Caco-2 (cell line): ENCODE data around the gene BICDL2. TPM values are rescaled to one million over a fixed set of nuclear protein-coding genes. Genes with fewer than 3 reads are reported as not detected.
"Not testable (repeated sequence)": the region's sequence is repeated elsewhere in the genome, so short reads cannot be mapped to it uniquely, and the experiment has no call there.

Source experiments
- BruUV-seq: library from RNA; stranded (reverse); fragments of 400-500 nt; replicated peaks from 2 replicates; lab custom pipeline; 2021; lab: Mats Ljungman, UMichigan
- CTCF ChIA-PET: fragments of 300-600 bp; sonication (Branson Sonifier 250); formaldehyde crosslinking; loops from one replicate; lab custom pipeline; 2022; ENCODE audit warnings: antibody characterized with exemption; lab: Charles Lee
- POLR2A ChIA-PET: fragments of 300-600 bp; sonication (Branson Sonifier 250); formaldehyde crosslinking; loops from one replicate; lab custom pipeline; 2022; ENCODE audit warnings: antibody characterized with exemption; lab: Charles Lee
- DNase-seq, 2 experiments: peaks; one replicate each; pipeline versions ENCODE4 v3.0.0 to v3.0.0-alpha.2; 2020 to 2022
- H3K27me3 ChIP-seq: replicated peaks from 2 replicates; pipeline ENCODE4 v1.6.0; 2011; ENCODE audit warnings: low read length; ENCODE audit not compliant: control insufficient read depth, insufficient read depth
- H3K36me3 ChIP-seq: 2 replicates; pipeline ENCODE4 v1.5.1; 2011; ENCODE audit warnings: low read length; ENCODE audit not compliant: control insufficient read depth, insufficient read depth
- H3K4me1 ChIP-seq: fragments of 250-450 bp; sonication (Bioruptor Pico); 2 replicates; pipeline ENCODE4 v1.5.1; 2020; ENCODE audit warnings: mild to moderate bottlenecking
- H3K4me3 ChIP-seq: 2 replicates; pipeline ENCODE4 v1.5.1; 2011; ENCODE audit warnings: low read depth, mild to moderate bottlenecking, control low read depth, low read length
- H3K9me3 ChIP-seq: fragments of 250-450 bp; sonication (Bioruptor Pico); 2 replicates; pipeline ENCODE4 v1.5.1; 2020; ENCODE audit warnings: mild to moderate bottlenecking, moderate library complexity
- H3K27ac Mint-ChIP-seq: one replicate; pipeline ENCODE4 v1.8.0; 2022; ENCODE audit warnings: mixed read lengths; ENCODE audit not compliant: unreplicated experiment
- H3K27me3 Mint-ChIP-seq: one replicate; pipeline ENCODE4 v1.8.0; 2022; ENCODE audit warnings: mixed read lengths; ENCODE audit not compliant: insufficient read depth, unreplicated experiment
- H3K36me3 Mint-ChIP-seq: one replicate; pipeline ENCODE4 v1.8.0; 2022; ENCODE audit warnings: mild to moderate bottlenecking, mixed read lengths; ENCODE audit not compliant: insufficient read depth, unreplicated experiment
- H3K4me1 Mint-ChIP-seq: one replicate; pipeline ENCODE4 v1.8.0; 2022; ENCODE audit warnings: low read depth, mixed read lengths; ENCODE audit not compliant: unreplicated experiment
- H3K4me3 Mint-ChIP-seq: one replicate; pipeline ENCODE4 v1.8.0; 2022; ENCODE audit warnings: mild to moderate bottlenecking, moderate library complexity, mixed read lengths; ENCODE audit not compliant: unreplicated experiment
- H3K9me3 Mint-ChIP-seq: one replicate; pipeline ENCODE4 v1.8.0; 2022; ENCODE audit warnings: mixed read lengths; ENCODE audit not compliant: unreplicated experiment
- CTCF ChIP-seq, 2 experiments: fragments of 200-600 bp in 1 of 2; IDR thresholded peaks; 1 replicate in 1 of 2; 2 replicates in 1 of 2; pipeline versions ENCODE4 v1.5.1 to v1.8.0; 2011 to 2022; ENCODE audit warnings: antibody characterized with exemption in 1 of 2, control low read depth in 1 of 2, inconsistent platforms in 1 of 2, low read depth in 1 of 2, low read length in 1 of 2, mild to moderate bottlenecking in 1 of 2, moderate library complexity in 1 of 2; ENCODE audit not compliant: insufficient read depth in 1 of 2, severe bottlenecking in 1 of 2, unreplicated experiment in 1 of 2
- intact Hi-C: fragments of 100-400 bp; cut with micrococcal nuclease; formaldehyde crosslinking; loops from one replicate; pipeline ENCODE4 v1.10.0; 2022; ENCODE audit not compliant: unreplicated experiment
- total RNA-seq: library from RNA; stranded (reverse); gene quantifications from 2 replicates; pipeline ENCODE4 v1.2.3, GENCODE V29; 2022

BICDL2 gene
- total RNA-seq, 1 experiment from 2014 or later, result 10.6 TPM

DNA sequence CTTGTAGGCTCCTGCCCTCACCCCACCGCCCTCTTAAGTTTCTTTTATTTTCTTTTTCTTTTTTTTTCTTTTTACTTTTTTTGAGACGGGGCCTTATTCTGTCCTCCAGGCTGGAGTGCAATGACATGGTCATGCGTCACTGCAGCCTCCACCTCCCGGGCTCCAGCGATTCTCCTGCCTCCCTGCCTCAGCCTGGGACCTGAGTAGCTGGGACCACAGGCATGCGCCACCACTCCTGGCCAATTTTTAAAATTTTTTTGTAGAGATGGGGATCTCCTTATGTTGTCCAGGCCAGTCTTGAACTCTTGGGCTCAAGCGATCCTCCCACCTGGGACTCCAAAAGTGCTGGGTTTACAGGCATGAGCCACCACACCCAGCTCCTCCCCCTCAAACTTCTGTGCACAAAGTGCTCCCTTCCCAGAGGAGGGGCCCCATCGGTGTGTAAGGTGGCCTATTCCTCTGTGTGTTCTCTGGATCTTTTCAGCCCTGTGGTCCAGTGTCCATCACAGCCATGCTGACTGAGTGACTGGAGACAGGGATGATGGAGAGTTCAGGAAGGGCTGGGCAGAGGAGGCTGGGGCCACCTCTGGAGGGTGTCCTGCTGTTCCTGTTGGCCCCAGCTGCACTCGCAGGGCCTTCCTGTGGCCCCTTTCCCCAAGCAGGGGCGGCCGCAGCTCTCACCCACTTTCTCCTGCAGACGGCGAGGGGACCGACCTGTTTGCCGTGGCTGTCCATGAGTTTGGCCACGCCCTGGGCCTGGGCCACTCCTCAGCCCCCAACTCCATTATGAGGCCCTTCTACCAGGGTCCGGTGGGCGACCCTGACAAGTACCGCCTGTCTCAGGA lies 19.8 kb upstream of the BICDL2 start:
- no peaks in the 10 kb centered on the region for H3K9me3 ChIP-seq
- Mint-ChIP-seq H3K4me3 (no peak overlapping the region), H3K27ac (no peak overlapping the region), H3K36me3 (no peaks in the 10 kb centered on the region), H3K9me3 (no peaks in the 10 kb centered on the region), H3K27me3 (no peaks in the 10 kb centered on the region), H3K4me1 (no peaks in the 10 kb centered on the region)
- no peak overlapping the region for H3K4me3 ChIP-seq
- intact Hi-C loops, result no loop called here
- no TSS peak for BruUV-seq
- POLR2A ChIA-PET, result no interaction called here
- no peak for DNase-seq
- no peaks in the 10 kb centered on the region for H3K36me3 ChIP-seq
- H3K4me1 ChIP-seq, result peaks cover 13% of the 10 kb centered on the region
- H3K27me3 ChIP-seq, result no peaks in the 10 kb centered on the region
- no peak for TF ChIP-seq CTCF (IDR thresholded peaks at IDR 0.05; ENCODE audit: insufficient read depth in 1 of 2, low read depth in 1 of 2, low read length in 1 of 2, severe bottlenecking in 1 of 2, unreplicated experiment in 1 of 2)
- CTCF ChIA-PET, result interaction anchor here (1.1 kb wide), 1 partner anchor 28 kb away, joined by 6 read pairs; no protein-coding TSS in a partner anchor

DNA sequence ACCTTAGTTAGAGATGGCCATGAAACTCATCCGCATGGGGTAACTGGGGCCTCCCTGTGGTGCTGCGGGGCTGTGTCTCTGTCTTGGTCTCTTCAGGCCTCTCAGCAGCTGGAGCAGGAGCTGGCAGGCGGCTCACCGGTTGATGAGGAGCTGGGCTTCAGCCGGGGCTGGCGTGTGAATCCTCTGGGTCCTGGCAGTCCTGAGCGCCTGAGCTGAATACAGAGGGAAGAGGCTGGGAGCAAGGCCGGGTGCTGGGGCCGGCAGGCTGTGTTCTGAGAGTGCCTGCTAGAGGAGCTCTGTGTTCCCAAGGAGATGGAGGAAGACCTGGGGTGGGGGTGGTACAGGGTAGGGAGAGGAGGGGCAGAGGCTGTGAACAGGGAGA lies 19.0 kb upstream of the BICDL2 start:
- POLR2A ChIA-PET, H3K36me3 ChIP-seq, H3K9me3 ChIP-seq, H3K4me3 Mint-ChIP-seq, intact Hi-C loops, H3K27me3 ChIP-seq, H3K27me3 Mint-ChIP-seq, DNase-seq, H3K36me3 Mint-ChIP-seq, BruUV-seq, H3K27ac Mint-ChIP-seq, H3K4me3 ChIP-seq, H3K4me1 Mint-ChIP-seq, H3K9me3 Mint-ChIP-seq: not testable (repeated sequence)
- CTCF ChIA-PET, result interaction anchor here (1.1 kb wide), 1 partner anchor 28 kb away, joined by 6 read pairs; no protein-coding TSS in a partner anchor
- H3K4me1 ChIP-seq, result peaks cover 13% of the 10 kb centered on the region

GRCh38 chr16:3054965-3055733 lies 18.4 kb upstream of the BICDL2 start:
- Histone ChIP-seq H3K27me3 (no peaks in the 10 kb centered on the region), H3K9me3 (no peaks in the 10 kb centered on the region), H3K4me3 (no peak overlapping the region), H3K4me1 (peaks cover 7% of the 10 kb centered on the region), H3K36me3 (no peaks in the 10 kb centered on the region)
- Mint-ChIP-seq H3K4me3 (no peak overlapping the region), H3K27ac (no peak overlapping the region), H3K36me3 (no peaks in the 10 kb centered on the region), H3K27me3 (no peaks in the 10 kb centered on the region), H3K4me1 (no peaks in the 10 kb centered on the region), H3K9me3 (no peaks in the 10 kb centered on the region)
- POLR2A ChIA-PET, result no interaction called here
- BruUV-seq, result no TSS peak
- no peak for TF ChIP-seq CTCF (IDR thresholded peaks at IDR 0.05; ENCODE audit: insufficient read depth in 1 of 2, low read depth in 1 of 2, low read length in 1 of 2, severe bottlenecking in 1 of 2, unreplicated experiment in 1 of 2)
- CTCF ChIA-PET, result interaction anchor here (1.1 kb wide), 1 partner anchor 27 kb away, joined by 6 read pairs; no protein-coding TSS in a partner anchor
- DNase-seq, result no peak
- intact Hi-C loops, result no loop called here

DNA sequence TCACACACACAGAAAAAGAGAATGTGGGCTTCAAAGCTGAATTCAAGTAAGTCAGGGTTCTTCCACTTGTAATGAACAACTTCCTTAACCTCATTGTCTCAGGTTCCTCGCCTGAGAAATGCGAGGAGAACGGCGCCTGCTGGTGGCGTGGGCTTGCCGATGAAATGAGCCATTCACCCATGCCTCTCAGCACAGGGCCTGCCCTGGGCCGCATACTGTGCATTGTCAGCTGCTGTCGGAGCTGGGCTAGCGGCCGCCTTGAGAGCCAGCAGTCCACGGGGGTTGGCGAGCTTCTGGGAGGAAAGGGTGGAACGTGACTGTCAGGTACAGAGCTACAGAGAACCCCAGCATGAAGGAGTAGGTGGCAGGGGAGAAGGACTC lies 16.6 kb upstream of the BICDL2 start:
- H3K9me3 ChIP-seq, H3K27me3 ChIP-seq, POLR2A ChIA-PET, intact Hi-C loops, DNase-seq, BruUV-seq, H3K27ac Mint-ChIP-seq, H3K36me3 ChIP-seq, H3K36me3 Mint-ChIP-seq, CTCF ChIA-PET, H3K9me3 Mint-ChIP-seq, H3K4me1 Mint-ChIP-seq, H3K4me3 ChIP-seq, H3K4me1 ChIP-seq, H3K4me3 Mint-ChIP-seq, H3K27me3 Mint-ChIP-seq: not testable (repeated sequence)

GRCh38 chr16:3052571-3053329 lies 16.0 kb upstream of the BICDL2 start:
- H3K27ac Mint-ChIP-seq, H3K36me3 Mint-ChIP-seq, H3K27me3 Mint-ChIP-seq, POLR2A ChIA-PET, BruUV-seq, H3K36me3 ChIP-seq, H3K4me3 Mint-ChIP-seq, H3K4me1 ChIP-seq, H3K9me3 Mint-ChIP-seq, DNase-seq, H3K27me3 ChIP-seq, H3K4me3 ChIP-seq, CTCF ChIA-PET, H3K9me3 ChIP-seq, intact Hi-C loops, H3K4me1 Mint-ChIP-seq: not testable (repeated sequence)
